Mesendoderm (in vitro differentiated cells): ENCODE measurements around the gene NKX1-1.

Source experiments
- DNase-seq: peaks from one replicate; pipeline ENCODE4 v3.0.0; 2013
- H2AK5ac ChIP-seq: 2 replicates; pipeline ENCODE4 v1.6.1; 2013; ENCODE audit warnings: low read length, inconsistent platforms
- H2BK120ac ChIP-seq: 2 replicates; pipeline ENCODE4 v1.6.1; 2013; ENCODE audit warnings: low read depth, mild to moderate bottlenecking, low read length, moderate library complexity, mixed read lengths
- H2BK15ac ChIP-seq: replicated peaks from 2 replicates; pipeline ENCODE4 v1.6.1; 2013; ENCODE audit warnings: low read depth, mild to moderate bottlenecking, moderate library complexity
- H2BK5ac ChIP-seq: 2 replicates; pipeline ENCODE4 v1.6.1; 2013; ENCODE audit warnings: low read length, inconsistent platforms
- H3K18ac ChIP-seq: 2 replicates; pipeline ENCODE4 v1.6.1; 2013; ENCODE audit warnings: mild to moderate bottlenecking, low read length, mixed read lengths
- H3K23ac ChIP-seq: one replicate; pipeline ENCODE4 v1.6.1; 2013; ENCODE audit warnings: low read length
- H3K27ac ChIP-seq: 2 replicates; pipeline ENCODE4 v1.5.1; 2013; ENCODE audit warnings: low read depth, mild to moderate bottlenecking, inconsistent platforms, low read length, moderate library complexity
- H3K27me3 ChIP-seq: 2 replicates; pipeline ENCODE4 v1.6.1; 2013; ENCODE audit warnings: low read length, control low read depth, mild to moderate bottlenecking, inconsistent platforms; ENCODE audit not compliant: insufficient read depth, poor library complexity
- H3K36me3 ChIP-seq: 2 replicates; pipeline ENCODE4 v1.6.1; 2013; ENCODE audit warnings: low read length, inconsistent platforms; ENCODE audit not compliant: control insufficient read depth, insufficient read depth
- H3K4ac ChIP-seq: one replicate; pipeline ENCODE4 v1.6.1; 2013; ENCODE audit warnings: low read depth, mild to moderate bottlenecking, low read length, moderate library complexity
- H3K4me1 ChIP-seq: 2 replicates; pipeline ENCODE4 v1.6.1; 2013; ENCODE audit warnings: low read depth, low read length, inconsistent platforms; ENCODE audit not compliant: control insufficient read depth
- H3K4me2 ChIP-seq: 2 replicates; pipeline ENCODE4 v1.6.1; 2013; ENCODE audit warnings: low read length
- H3K4me3 ChIP-seq: 2 replicates; pipeline ENCODE4 v1.5.1; 2013; ENCODE audit warnings: mild to moderate bottlenecking, low read length
- H3K56ac ChIP-seq: one replicate; pipeline ENCODE4 v1.6.1; 2013; ENCODE audit warnings: low read length
- H3K79me1 ChIP-seq: 2 replicates; pipeline ENCODE4 v1.6.1; 2013; ENCODE audit warnings: low read length, inconsistent platforms
- H3K79me2 ChIP-seq: 2 replicates; pipeline ENCODE4 v1.6.1; 2013; ENCODE audit warnings: mild to moderate bottlenecking, low read length; ENCODE audit not compliant: control insufficient read depth, insufficient read depth
- H3K9ac ChIP-seq: 2 replicates; pipeline ENCODE4 v1.6.1; 2013; ENCODE audit warnings: low read length, inconsistent platforms
- H4K5ac ChIP-seq: one replicate; pipeline ENCODE4 v1.6.1; 2013; ENCODE audit warnings: low read length
- H4K8ac ChIP-seq: one replicate; pipeline ENCODE4 v1.6.1; 2013; ENCODE audit warnings: low read depth, mild to moderate bottlenecking, control low read depth, low read length, moderate library complexity
- WGBS: extraction: QIAGEN DNeasy Blood & Tissue Kit; methylation state at CpG from one replicate; pipeline ENCODE4 v1.1.7; 2013; ENCODE audit warnings: low lambda C conversion rate, missing lambda C conversion rate; ENCODE audit not compliant: insufficient coverage; ENCODE audit errors: extremely low coverage; 5-methylcytosine and 5-hydroxymethylcytosine counted together

NKX1-1 gene

GRCh38 chr4:1418494-1419285 is 12.4 kb upstream of the NKX1-1 start:
- DNase-seq: no peak
- Histone ChIP-seq H2BK15ac (no peak overlapping the region), H3K56ac (no peak overlapping the region), H3K27me3 (peaks cover 3% of the 10 kb centered on the region), H3K4me3 (no peak overlapping the region), H2AK5ac (no peak overlapping the region), H4K5ac (no peak overlapping the region), H3K79me2 (no peaks in the 10 kb centered on the region), H3K36me3 (no peaks in the 10 kb centered on the region), H3K9ac (no peak overlapping the region), H3K4me2 (no peak overlapping the region), H3K4me1 (no peaks in the 10 kb centered on the region), H3K4ac (no peak overlapping the region), H3K27ac (no peak overlapping the region), H4K8ac (no peak overlapping the region), H2BK5ac (no peak overlapping the region), H3K79me1 (no peaks in the 10 kb centered on the region), H3K23ac (no peak overlapping the region), H2BK120ac (no peak overlapping the region), H3K18ac (no peak overlapping the region)
- WGBS: no CpG with 5 or more reads among the region's 17 CpGs

GRCh38 chr4:1417522-1418390 is 11.5 kb upstream of the NKX1-1 start:
- Histone ChIP-seq H3K79me2 (no peaks in the 10 kb centered on the region), H3K36me3 (no peaks in the 10 kb centered on the region), H3K9ac (no peak overlapping the region), H3K18ac (no peak overlapping the region), H2BK15ac (no peak overlapping the region), H3K23ac (no peak overlapping the region), H3K4ac (no peak overlapping the region), H2BK120ac (no peak overlapping the region), H3K56ac (no peak overlapping the region), H3K27me3 (peaks cover 12% of the 10 kb centered on the region), H3K4me2 (no peak overlapping the region), H3K4me3 (no peak overlapping the region), H3K27ac (no peak overlapping the region), H2AK5ac (no peak overlapping the region), H4K5ac (no peak overlapping the region), H2BK5ac (no peak overlapping the region), H3K79me1 (no peaks in the 10 kb centered on the region), H4K8ac (no peak overlapping the region), H3K4me1 (no peaks in the 10 kb centered on the region)
- no peak for DNase-seq
- WGBS: no CpG with 5 or more reads among the region's 33 CpGs

- Histone ChIP-seq H2BK15ac (no peak overlapping the region), H3K4me2 (no peak overlapping the region), H3K27me3 (peaks cover 17% of the 10 kb centered on the region), H3K27ac (no peak overlapping the region), H3K4me3 (no peak overlapping the region), H2AK5ac (no peak overlapping the region), H3K23ac (no peak overlapping the region), H4K8ac (no peak overlapping the region), H3K56ac (no peak overlapping the region), H3K4me1 (no peaks in the 10 kb centered on the region), H3K36me3 (no peaks in the 10 kb centered on the region), H3K4ac (no peak overlapping the region), H3K18ac (no peak overlapping the region), H4K5ac (no peak overlapping the region), H2BK120ac (no peak overlapping the region), H3K9ac (no peak overlapping the region), H3K79me2 (no peaks in the 10 kb centered on the region), H3K79me1 (no peaks in the 10 kb centered on the region), H2BK5ac (no peak overlapping the region)
- no peak for DNase-seq
- WGBS: no CpG with 5 or more reads among the region's 7 CpGs
These were observed 10.7 kb upstream of the NKX1-1 start for GRCh38 chr4:1416948-1417260.

GRCh38 chr4:1416051-1416947 is 10.1 kb upstream of the NKX1-1 start:
- H3K4me3 ChIP-seq: no peak overlapping the region
- H3K79me2 ChIP-seq: no peaks in the 10 kb centered on the region
- no peak overlapping the region for H2BK120ac ChIP-seq
- H3K27me3 ChIP-seq: peaks cover 17% of the 10 kb centered on the region
- no peak overlapping the region for H3K27ac ChIP-seq
- no peak overlapping the region for H3K56ac ChIP-seq
- no peaks in the 10 kb centered on the region for H3K79me1 ChIP-seq
- no peak overlapping the region for H3K9ac ChIP-seq
- H2BK5ac ChIP-seq: no peak overlapping the region
- H2BK15ac ChIP-seq: no peak overlapping the region
- H2AK5ac ChIP-seq: no peak overlapping the region
- no peaks in the 10 kb centered on the region for H3K36me3 ChIP-seq
- H3K18ac ChIP-seq: no peak overlapping the region
- H4K8ac ChIP-seq: no peak overlapping the region
- no peak overlapping the region for H4K5ac ChIP-seq
- no peak overlapping the region for H3K4me2 ChIP-seq
- H3K23ac ChIP-seq: no peak overlapping the region
- WGBS: no CpG with 5 or more reads among the region's 27 CpGs
- no peaks in the 10 kb centered on the region for H3K4me1 ChIP-seq
- no peak overlapping the region for H3K4ac ChIP-seq
- no peak for DNase-seq

GRCh38 chr4:1415681-1415981 is 9.4 kb upstream of the NKX1-1 start:
- DNase-seq: no peak
- Histone ChIP-seq H2BK15ac (no peak overlapping the region), H3K4me2 (no peak overlapping the region)

More at GRCh38 chr4:1415681-1415981, 9.4 kb upstream of the NKX1-1 start:
- no peaks in the 10 kb centered on the region for H3K79me2 ChIP-seq
- H3K4ac ChIP-seq: no peak overlapping the region
- H3K56ac ChIP-seq: no peak overlapping the region
- peaks cover 17% of the 10 kb centered on the region for H3K27me3 ChIP-seq
- no CpG with 5 or more reads among the region's 13 CpGs for WGBS
- H3K18ac ChIP-seq: no peak overlapping the region
- no peak overlapping the region for H3K23ac ChIP-seq
- H4K5ac ChIP-seq: no peak overlapping the region
- H2AK5ac ChIP-seq: no peak overlapping the region
- H2BK5ac ChIP-seq: no peak overlapping the region
- no peaks in the 10 kb centered on the region for H3K79me1 ChIP-seq
- no peak overlapping the region for H2BK120ac ChIP-seq
- no peaks in the 10 kb centered on the region for H3K36me3 ChIP-seq
- H4K8ac ChIP-seq: no peak overlapping the region
- no peak overlapping the region for H3K9ac ChIP-seq
- no peak overlapping the region for H3K4me3 ChIP-seq
- no peaks in the 10 kb centered on the region for H3K4me1 ChIP-seq
- H3K27ac ChIP-seq: no peak overlapping the region
